SK-N-SH treated with all-trans-retinoic acid at 6 μM for 48 hours (cell line): ENCODE measurements around the gene ALAS1.

ENCODE experiments used
- ATAC-seq: fragments of 200-7000 bp; cut with Tn5 transposase; 3 replicates; pipeline ENCODE4 v1.9.1; 2020; ENCODE audit warnings: mild to moderate bottlenecking, moderate library complexity
- ARNTL ChIP-seq: fragments of 450-650 bp; formaldehyde crosslinking; IDR thresholded peaks from 2 replicates; pipeline ENCODE4 v1.5.0; 2020; ENCODE audit warnings: low read depth, mild to moderate bottlenecking, moderate library complexity, borderline replicate concordance
- BACH2 ChIP-seq: fragments of 250-450 bp; sonication (Bioruptor Pico); IDR thresholded peaks from 2 replicates; pipeline ENCODE4 v1.9.0; 2021; ENCODE audit warnings: mild to moderate bottlenecking, borderline replicate concordance
- CREB5 ChIP-seq: fragments of 250-450 bp; sonication (Bioruptor Pico); IDR thresholded peaks from 2 replicates; pipeline ENCODE4 v1.5.1; 2020; ENCODE audit warnings: low read depth, mild to moderate bottlenecking, moderate library complexity
- CSDC2 ChIP-seq: fragments of 250-450 bp; sonication (Bioruptor Pico); IDR thresholded peaks from 2 replicates; pipeline ENCODE4 v1.5.0; 2020; ENCODE audit warnings: mild to moderate bottlenecking, moderate library complexity
- ESRRG ChIP-seq: fragments of 250-450 bp; sonication (Bioruptor Pico); IDR thresholded peaks from 2 replicates; pipeline ENCODE4 v1.6.1; 2021; ENCODE audit warnings: mild to moderate bottlenecking
- GLIS3 ChIP-seq: fragments of 250-450 bp; sonication (Bioruptor Pico); IDR thresholded peaks from 2 replicates; pipeline ENCODE4 v1.5.0; 2020; ENCODE audit warnings: mild to moderate bottlenecking, moderate library complexity
- ISL1 ChIP-seq: fragments of 250-450 bp; sonication (Bioruptor Pico); IDR thresholded peaks from 2 replicates; pipeline ENCODE4 v2.1.2; 2022; ENCODE audit warnings: mild to moderate bottlenecking, moderate library complexity
- OSR1 ChIP-seq: fragments of 250-450 bp; sonication (Bioruptor Pico); IDR thresholded peaks from 2 replicates; pipeline ENCODE4 v1.8.0; 2022; ENCODE audit warnings: moderate library complexity, mild to moderate bottlenecking, inconsistent platforms
- PATZ1 ChIP-seq: fragments of 250-450 bp; sonication (Bioruptor Pico); IDR thresholded peaks from 2 replicates; pipeline ENCODE4 v1.8.0; 2020; ENCODE audit warnings: mild to moderate bottlenecking, moderate library complexity, borderline replicate concordance
- POU6F1 ChIP-seq: fragments of 250-450 bp; sonication (Bioruptor Pico); IDR thresholded peaks from 2 replicates; pipeline ENCODE4 v1.8.0; 2021; ENCODE audit warnings: low read depth, mild to moderate bottlenecking, moderate library complexity, borderline replicate concordance
- PPARA ChIP-seq: fragments of 250-450 bp; sonication (Bioruptor Pico); IDR thresholded peaks from 2 replicates; pipeline ENCODE4 v1.5.0; 2020; ENCODE audit warnings: mild to moderate bottlenecking, borderline replicate concordance
- RARB ChIP-seq: fragments of 250-450 bp; sonication (Bioruptor Pico); IDR thresholded peaks from 2 replicates; pipeline ENCODE4 v1.8.0; 2021; ENCODE audit warnings: mild to moderate bottlenecking, moderate library complexity
- SNAI2 ChIP-seq: fragments of 250-450 bp; sonication (Bioruptor Pico); IDR thresholded peaks from 2 replicates; pipeline ENCODE4 v1.5.0; 2020; ENCODE audit warnings: mild to moderate bottlenecking, moderate library complexity
- TCF4 ChIP-seq: fragments of 250-450 bp; sonication (Bioruptor Pico); IDR thresholded peaks from 2 replicates; pipeline ENCODE4 v1.8.0; 2021; ENCODE audit warnings: mild to moderate bottlenecking, moderate library complexity, borderline replicate concordance
- TSHZ2 ChIP-seq: fragments of 250-450 bp; sonication (Bioruptor Pico); IDR thresholded peaks from 2 replicates; pipeline ENCODE4 v1.5.0; 2020; ENCODE audit warnings: mild to moderate bottlenecking, moderate library complexity
- ZC3H10 ChIP-seq: fragments of 250-450 bp; sonication (Bioruptor Pico); IDR thresholded peaks from 2 replicates; pipeline ENCODE4 v1.5.1; 2021; ENCODE audit warnings: mild to moderate bottlenecking, moderate library complexity
- ZFP3 ChIP-seq: fragments of 250-450 bp; sonication (Bioruptor Pico); IDR thresholded peaks from 2 replicates; pipeline ENCODE4 v1.5.0; 2020; ENCODE audit warnings: mild to moderate bottlenecking, moderate library complexity
- ZFP30 ChIP-seq: fragments of 450-650 bp; formaldehyde crosslinking; IDR thresholded peaks from 2 replicates; pipeline ENCODE4 v1.5.0; 2022; ENCODE audit warnings: mild to moderate bottlenecking, moderate library complexity
- ZNF565 ChIP-seq: fragments of 450-650 bp; formaldehyde crosslinking; conservative IDR thresholded peaks from 2 replicates; pipeline ENCODE4 v1.5.0; 2020; ENCODE audit warnings: low read depth, mild to moderate bottlenecking, moderate library complexity
- ZNF70 ChIP-seq: fragments of 450-650 bp; formaldehyde crosslinking; IDR thresholded peaks from 2 replicates; pipeline ENCODE4 v1.5.0; 2020; ENCODE audit warnings: mild to moderate bottlenecking, moderate library complexity
- ZNF8 ChIP-seq: fragments of 450-650 bp; formaldehyde crosslinking; IDR thresholded peaks from 2 replicates; pipeline ENCODE4 v1.5.0; 2020; ENCODE audit warnings: mild to moderate bottlenecking, moderate library complexity
- TF ChIP-seq, protein P1 (sequence below): fragments of 250-450 bp; sonication (Bioruptor Pico); IDR thresholded peaks from 2 replicates; pipeline ENCODE4 v1.5.1; 2021; ENCODE audit warnings: mild to moderate bottlenecking, moderate library complexity

ALAS1 gene

DNA sequence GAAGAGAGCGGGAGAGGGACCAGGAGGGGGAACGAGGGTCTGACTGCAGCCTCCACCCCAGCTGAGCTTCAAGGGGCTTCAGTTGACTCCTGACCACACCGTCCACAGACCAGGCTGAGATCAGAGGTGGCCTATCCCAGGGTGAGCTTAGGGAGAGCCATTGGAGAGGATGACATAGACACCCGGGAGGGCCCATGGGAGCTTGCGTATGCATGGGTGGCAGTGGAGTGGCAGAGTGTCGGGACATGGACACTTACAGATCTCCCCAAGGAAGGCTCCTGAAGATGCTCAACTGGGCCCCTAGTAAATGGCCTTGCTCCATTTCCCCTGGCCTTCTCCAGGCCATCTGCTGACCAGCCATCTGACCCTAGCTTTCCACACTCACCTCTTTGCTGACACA is 12.6 kb upstream of the ALAS1 start:
- no peak for ATAC-seq
- TF ChIP-seq ZNF565 (no peak), CREB5 (CRISPR knock-in tag) (no peak), ZFP3 (CRISPR knock-in tag) (no peak), BACH2 (CRISPR knock-in tag) (no peak), RARB (CRISPR knock-in tag) (no peak), POU6F1 (CRISPR knock-in tag) (no peak), ZC3H10 (CRISPR knock-in tag) (no peak), TSHZ2 (CRISPR knock-in tag) (no peak), PPARA (CRISPR knock-in tag) (no peak), ESRRG (CRISPR knock-in tag) (no peak), SNAI2 (CRISPR knock-in tag) (no peak), PATZ1 (no peak), ZNF8 (CRISPR knock-in tag) (no peak), CSDC2 (no peak), ZFP30 (no peak), TCF4 (CRISPR knock-in tag) (no peak), GLIS3 (CRISPR knock-in tag) (no peak)
- TF ChIP-seq, protein P1, sequence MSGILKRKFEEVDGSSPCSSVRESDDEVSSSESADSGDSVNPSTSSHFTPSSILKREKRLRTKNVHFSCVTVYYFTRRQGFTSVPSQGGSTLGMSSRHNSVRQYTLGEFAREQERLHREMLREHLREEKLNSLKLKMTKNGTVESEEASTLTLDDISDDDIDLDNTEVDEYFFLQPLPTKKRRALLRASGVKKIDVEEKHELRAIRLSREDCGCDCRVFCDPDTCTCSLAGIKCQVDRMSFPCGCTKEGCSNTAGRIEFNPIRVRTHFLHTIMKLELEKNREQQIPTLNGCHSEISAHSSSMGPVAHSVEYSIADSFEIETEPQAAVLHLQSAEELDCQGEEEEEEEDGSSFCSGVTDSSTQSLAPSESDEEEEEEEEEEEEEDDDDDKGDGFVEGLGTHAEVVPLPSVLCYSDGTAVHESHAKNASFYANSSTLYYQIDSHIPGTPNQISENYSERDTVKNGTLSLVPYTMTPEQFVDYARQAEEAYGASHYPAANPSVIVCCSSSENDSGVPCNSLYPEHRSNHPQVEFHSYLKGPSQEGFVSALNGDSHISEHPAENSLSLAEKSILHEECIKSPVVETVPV (CRISPR knock-in tag): no peak
- TF ChIP-seq, all 23 proteins: peak for 0

DNA sequence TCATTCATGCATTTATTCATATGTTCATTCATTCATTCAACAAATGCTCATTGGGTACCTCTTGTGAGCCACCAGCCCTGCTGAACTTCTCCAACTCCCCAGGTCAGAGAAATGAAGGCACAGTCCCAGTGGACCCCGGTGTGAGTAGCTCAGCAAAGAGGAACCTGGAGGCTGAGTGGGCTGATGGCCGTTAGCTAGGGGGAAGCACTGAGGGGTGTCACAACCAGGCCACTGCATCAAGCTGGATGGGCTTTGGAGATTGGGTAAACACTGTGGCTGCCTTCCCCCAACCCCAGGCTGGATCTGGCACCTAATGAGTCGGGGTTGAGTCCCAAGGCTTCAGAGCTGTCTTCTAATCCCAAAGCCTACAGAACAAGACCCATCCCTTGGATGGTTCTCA is 12.1 kb upstream of the ALAS1 start:
- TF ChIP-seq SNAI2 (CRISPR knock-in tag): no peak
- TF ChIP-seq ZFP30: no peak
- no peak for TF ChIP-seq CREB5 (CRISPR knock-in tag)
- no peak for TF ChIP-seq RARB (CRISPR knock-in tag)
- no peak for TF ChIP-seq ISL1
- no peak for TF ChIP-seq BACH2 (CRISPR knock-in tag)
- TF ChIP-seq GLIS3 (CRISPR knock-in tag): no peak
- TF ChIP-seq ZNF70 (CRISPR knock-in tag): no peak
- no peak for TF ChIP-seq OSR1 (CRISPR knock-in tag)
- ATAC-seq: no peak

DNA sequence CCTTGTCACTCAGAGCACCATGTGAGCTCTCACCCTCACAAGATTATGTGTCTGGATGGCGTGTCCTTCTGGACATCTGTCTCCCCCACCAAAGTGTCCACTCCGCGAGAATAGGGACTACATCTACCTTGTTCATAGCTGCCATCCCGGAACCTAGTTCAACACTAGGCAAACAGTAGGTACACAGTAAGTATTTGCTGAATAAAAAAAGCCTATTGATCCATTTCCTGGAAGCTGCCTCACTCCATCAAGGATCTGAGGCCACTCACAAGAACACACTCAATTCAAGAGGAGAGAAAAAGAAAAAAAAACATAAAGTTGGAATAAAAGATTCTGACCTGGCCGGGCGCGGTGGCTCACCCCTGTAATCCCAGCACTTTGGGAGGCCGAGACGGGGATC is 11.2 kb upstream of the ALAS1 start:
- ATAC-seq: no peak
- TF ChIP-seq ARNTL (CRISPR knock-in tag) (no peak), CREB5 (CRISPR knock-in tag) (no peak), OSR1 (CRISPR knock-in tag) (no peak)
